NCI-H524 treated with DMSO at 0.1 percent for 48 hours (cell line): ENCODE measurements around the gene KCP.

ENCODE experiments used
- DNase-seq: peaks from one replicate; lab custom pipeline; 2025; lab: John Stamatoyannopoulos, UW

KCP gene

GRCh38 chr7:128939075-128939860, 28.8 kb upstream of the KCP start:
- no peak for DNase-seq

- DNase-seq, result no peak
Measured at GRCh38 chr7:128938544-128939074, 28.1 kb upstream of the KCP start.

- DNase-seq, result no peak
Measured at GRCh38 chr7:128937647-128938543, 27.4 kb upstream of the KCP start, which contains the start of gene IRF5. Gene IRF5 (plus strand): TSS chr7:128937927. CDS start chr7:128942082, 4,155 bp downstream.

GRCh38 chr7:128937271-128937646, 26.8 kb upstream of the KCP start:
- DNase-seq, result no peak

- DNase-seq, result no peak
Measured at GRCh38 chr7:128936798-128937197, 26.3 kb upstream of the KCP start.

- no peak for DNase-seq
Measured at GRCh38 chr7:128935342-128935730, 24.8 kb upstream of the KCP start.

GRCh38 chr7:128934361-128935341, 24.1 kb upstream of the KCP start:
- no peak for DNase-seq

GRCh38 chr7:128933180-128933891, 22.8 kb upstream of the KCP start:
- DNase-seq, result no peak

- no peak for DNase-seq
Measured at GRCh38 chr7:128932862-128933179, 22.3 kb upstream of the KCP start.

GRCh38 chr7:128931965-128932861, 21.7 kb upstream of the KCP start:
- DNase-seq, result no peak

GRCh38 chr7:128931190-128931798, 20.8 kb upstream of the KCP start:
- DNase-seq, result no peak

- no peak for DNase-seq
Measured at GRCh38 chr7:128928882-128929788, 18.6 kb upstream of the KCP start.

GRCh38 chr7:128928159-128928813, 17.8 kb upstream of the KCP start:
- no peak for DNase-seq

GRCh38 chr7:128924707-128925588, 14.4 kb upstream of the KCP start:
- DNase-seq, result no peak

GRCh38 chr7:128923411-128923800, 12.9 kb upstream of the KCP start:
- no peak for DNase-seq

GRCh38 chr7:128922496-128923410, 12.2 kb upstream of the KCP start:
- no peak for DNase-seq
